ENCODE measurements around the gene ADGRV1. TPM values are rescaled to one million over a fixed set of nuclear protein-coding genes. Genes with fewer than 3 reads are reported as not detected.

The ADGRV1 gene
- polyA plus RNA-seq, 1 donor from 2014 or later: 3.7 TPM

DNA sequence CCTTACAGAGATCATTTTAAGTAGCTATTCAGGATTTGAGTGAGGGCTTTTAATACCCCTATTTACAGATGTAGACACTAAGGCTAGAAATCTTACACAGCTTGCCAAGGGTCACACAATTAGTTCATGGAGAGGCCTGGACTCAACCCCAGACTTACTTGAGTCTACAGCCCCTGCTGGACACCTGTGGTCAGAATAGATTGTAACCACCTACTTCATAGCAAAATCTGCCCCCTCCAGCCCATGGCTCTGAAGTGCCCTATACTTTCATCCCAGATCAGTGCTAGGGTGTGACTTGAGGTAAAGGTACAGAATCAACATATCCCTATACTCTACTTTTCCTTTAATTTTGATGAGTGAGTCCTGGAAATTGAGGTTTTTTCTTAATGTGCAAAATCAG, 291.3 kb downstream of the ADGRV1 start:
- Histone ChIP-seq H3K9ac (ENCODE audit: low read length) (no peak overlapping the region), H3K36me3 (ENCODE audit: insufficient read depth, low read length) (no peaks in the 10 kb centered on the region), H3K4me3 (ENCODE audit: low read length) (no peak overlapping the region), H3F3A (ENCODE audit: insufficient read depth, low read length, poor library complexity, severe bottlenecking) (no peaks in the 10 kb centered on the region), H3K27ac (ENCODE audit: low read length) (no peak overlapping the region), H3K27me3 (ENCODE audit: insufficient read depth, low read depth, low read length) (no peaks in the 10 kb centered on the region), H3K4me2 (ENCODE audit: low read length) (no peak overlapping the region), H3K9me2 (ENCODE audit: insufficient read depth, low read length) (no peaks in the 10 kb centered on the region), H3K79me2 (replicated peaks; ENCODE audit: insufficient read depth, low read length) (no peaks in the 10 kb centered on the region), H4K20me1 (ENCODE audit: insufficient read depth) (no peaks in the 10 kb centered on the region), H2AFZ (ENCODE audit: low read depth, low read length) (no peak overlapping the region), H3K9me3 (ENCODE audit: low read length) (no peaks in the 10 kb centered on the region)
- TF ChIP-seq MXI1 (conservative IDR thresholded peaks at IDR 0.05; ENCODE audit: poor library complexity, severe bottlenecking): no peak
- no peak for TF ChIP-seq EP300 (conservative IDR thresholded peaks at IDR 0.05; ENCODE audit: poor library complexity, severe bottlenecking)
- no peak for TF ChIP-seq TAF1 (IDR thresholded peaks at IDR 0.05; ENCODE audit: low read depth)
- no peak for TF ChIP-seq RAD21 (conservative IDR thresholded peaks at IDR 0.05)
- no peak for TF ChIP-seq POLR2AphosphoS5 (IDR thresholded peaks at IDR 0.05)
- TF ChIP-seq EZH2 (IDR thresholded peaks at IDR 0.05; ENCODE audit: borderline replicate concordance, insufficient read depth, low read length, poor library complexity, severe bottlenecking): no peak

DNA sequence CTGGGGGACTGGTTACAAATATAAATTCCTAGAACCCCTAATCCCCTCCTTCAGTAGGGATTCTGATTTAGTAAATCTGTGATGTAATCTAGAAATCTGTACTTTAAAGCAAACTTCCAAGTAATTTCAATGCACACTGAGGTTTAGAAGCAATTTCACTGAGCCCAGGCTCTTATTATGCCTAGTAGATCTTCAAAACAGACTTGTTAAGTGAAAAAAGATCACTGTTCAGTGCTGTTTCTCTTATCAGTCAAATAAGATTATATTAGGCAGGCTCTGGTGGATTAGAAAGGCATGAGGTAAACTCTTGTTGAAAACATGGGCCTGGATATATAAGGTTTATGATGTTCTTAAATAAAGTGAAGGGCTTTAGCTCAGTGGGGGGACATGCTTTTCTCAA, 293.9 kb downstream of the ADGRV1 start:
- no peak overlapping the region for H3K4me3 ChIP-seq (ENCODE audit: low read length)
- H2AFZ ChIP-seq (ENCODE audit: low read depth, low read length): no peak overlapping the region
- no peaks in the 10 kb centered on the region for H3F3A ChIP-seq (ENCODE audit: insufficient read depth, low read length, poor library complexity, severe bottlenecking)
- H3K27ac ChIP-seq (ENCODE audit: low read length): no peak overlapping the region
- H3K4me2 ChIP-seq (ENCODE audit: low read length): no peak overlapping the region
- TF ChIP-seq EP300 (conservative IDR thresholded peaks at IDR 0.05; ENCODE audit: poor library complexity, severe bottlenecking) (no peak), POLR2AphosphoS5 (IDR thresholded peaks at IDR 0.05) (no peak), TAF1 (IDR thresholded peaks at IDR 0.05; ENCODE audit: low read depth) (no peak), RAD21 (conservative IDR thresholded peaks at IDR 0.05) (no peak), MXI1 (conservative IDR thresholded peaks at IDR 0.05; ENCODE audit: poor library complexity, severe bottlenecking) (no peak), SMC3 (conservative IDR thresholded peaks at IDR 0.05; ENCODE audit: poor library complexity) (no peak), EZH2 (IDR thresholded peaks at IDR 0.05; ENCODE audit: borderline replicate concordance, insufficient read depth, low read length, poor library complexity, severe bottlenecking) (no peak)
- TF ChIP-seq, protein P1, sequence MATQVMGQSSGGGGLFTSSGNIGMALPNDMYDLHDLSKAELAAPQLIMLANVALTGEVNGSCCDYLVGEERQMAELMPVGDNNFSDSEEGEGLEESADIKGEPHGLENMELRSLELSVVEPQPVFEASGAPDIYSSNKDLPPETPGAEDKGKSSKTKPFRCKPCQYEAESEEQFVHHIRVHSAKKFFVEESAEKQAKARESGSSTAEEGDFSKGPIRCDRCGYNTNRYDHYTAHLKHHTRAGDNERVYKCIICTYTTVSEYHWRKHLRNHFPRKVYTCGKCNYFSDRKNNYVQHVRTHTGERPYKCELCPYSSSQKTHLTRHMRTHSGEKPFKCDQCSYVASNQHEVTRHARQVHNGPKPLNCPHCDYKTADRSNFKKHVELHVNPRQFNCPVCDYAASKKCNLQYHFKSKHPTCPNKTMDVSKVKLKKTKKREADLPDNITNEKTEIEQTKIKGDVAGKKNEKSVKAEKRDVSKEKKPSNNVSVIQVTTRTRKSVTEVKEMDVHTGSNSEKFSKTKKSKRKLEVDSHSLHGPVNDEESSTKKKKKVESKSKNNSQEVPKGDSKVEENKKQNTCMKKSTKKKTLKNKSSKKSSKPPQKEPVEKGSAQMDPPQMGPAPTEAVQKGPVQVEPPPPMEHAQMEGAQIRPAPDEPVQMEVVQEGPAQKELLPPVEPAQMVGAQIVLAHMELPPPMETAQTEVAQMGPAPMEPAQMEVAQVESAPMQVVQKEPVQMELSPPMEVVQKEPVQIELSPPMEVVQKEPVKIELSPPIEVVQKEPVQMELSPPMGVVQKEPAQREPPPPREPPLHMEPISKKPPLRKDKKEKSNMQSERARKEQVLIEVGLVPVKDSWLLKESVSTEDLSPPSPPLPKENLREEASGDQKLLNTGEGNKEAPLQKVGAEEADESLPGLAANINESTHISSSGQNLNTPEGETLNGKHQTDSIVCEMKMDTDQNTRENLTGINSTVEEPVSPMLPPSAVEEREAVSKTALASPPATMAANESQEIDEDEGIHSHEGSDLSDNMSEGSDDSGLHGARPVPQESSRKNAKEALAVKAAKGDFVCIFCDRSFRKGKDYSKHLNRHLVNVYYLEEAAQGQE (IDR thresholded peaks at IDR 0.05; ENCODE audit: borderline replicate concordance): no peak
- TF ChIP-seq, protein P2, sequence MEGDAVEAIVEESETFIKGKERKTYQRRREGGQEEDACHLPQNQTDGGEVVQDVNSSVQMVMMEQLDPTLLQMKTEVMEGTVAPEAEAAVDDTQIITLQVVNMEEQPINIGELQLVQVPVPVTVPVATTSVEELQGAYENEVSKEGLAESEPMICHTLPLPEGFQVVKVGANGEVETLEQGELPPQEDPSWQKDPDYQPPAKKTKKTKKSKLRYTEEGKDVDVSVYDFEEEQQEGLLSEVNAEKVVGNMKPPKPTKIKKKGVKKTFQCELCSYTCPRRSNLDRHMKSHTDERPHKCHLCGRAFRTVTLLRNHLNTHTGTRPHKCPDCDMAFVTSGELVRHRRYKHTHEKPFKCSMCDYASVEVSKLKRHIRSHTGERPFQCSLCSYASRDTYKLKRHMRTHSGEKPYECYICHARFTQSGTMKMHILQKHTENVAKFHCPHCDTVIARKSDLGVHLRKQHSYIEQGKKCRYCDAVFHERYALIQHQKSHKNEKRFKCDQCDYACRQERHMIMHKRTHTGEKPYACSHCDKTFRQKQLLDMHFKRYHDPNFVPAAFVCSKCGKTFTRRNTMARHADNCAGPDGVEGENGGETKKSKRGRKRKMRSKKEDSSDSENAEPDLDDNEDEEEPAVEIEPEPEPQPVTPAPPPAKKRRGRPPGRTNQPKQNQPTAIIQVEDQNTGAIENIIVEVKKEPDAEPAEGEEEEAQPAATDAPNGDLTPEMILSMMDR (IDR thresholded peaks at IDR 0.05; ENCODE audit: poor library complexity, severe bottlenecking): no peak
- H3K27me3 ChIP-seq (ENCODE audit: insufficient read depth, low read depth, low read length): no peaks in the 10 kb centered on the region
- H3K36me3 ChIP-seq (ENCODE audit: insufficient read depth, low read length): no peaks in the 10 kb centered on the region
- H3K9me2 ChIP-seq (ENCODE audit: insufficient read depth, low read length): no peaks in the 10 kb centered on the region
- no peak overlapping the region for H3K9ac ChIP-seq (ENCODE audit: low read length)
- no peaks in the 10 kb centered on the region for H3K79me2 ChIP-seq (replicated peaks; ENCODE audit: insufficient read depth, low read length)
- no peaks in the 10 kb centered on the region for H4K20me1 ChIP-seq (ENCODE audit: insufficient read depth)
- H3K9me3 ChIP-seq (ENCODE audit: low read length): no peaks in the 10 kb centered on the region

Measured in neural cell (in vitro differentiated cells).